Neural cell (in vitro differentiated cells): ENCODE results near the gene ADAM30. TPM values are rescaled to one million over a fixed set of nuclear protein-coding genes. Genes with fewer than 3 reads are reported as not detected.

ENCODE experiments used
- H2AFZ ChIP-seq: fragments of 200-600, 300-800 bp; sonication (generic), shearing (Covaris generic); 2 replicates; pipeline ENCODE4 v1.6.0; 2014; ENCODE audit warnings: low read depth, mild to moderate bottlenecking, antibody characterized with exemption, low read length, moderate library complexity
- H3F3A ChIP-seq: fragments of 200-600 bp; shearing (Covaris generic); 2 replicates; pipeline ENCODE4 v1.6.1; 2016; ENCODE audit warnings: mild to moderate bottlenecking, moderate library complexity, mixed read lengths, antibody characterized with exemption, low read length; ENCODE audit not compliant: insufficient read depth, poor library complexity, severe bottlenecking
- H3K27ac ChIP-seq: fragments of 200-600, 300-800 bp; sonication (generic), shearing (Covaris generic); 2 replicates; pipeline ENCODE4 v1.5.1; 2014; ENCODE audit warnings: mild to moderate bottlenecking, low read length, moderate library complexity
- H3K27me3 ChIP-seq: fragments of 300-800, 200-600 bp; sonication (generic), shearing (Covaris generic); 2 replicates; pipeline ENCODE4 v1.6.0; 2014; ENCODE audit warnings: mild to moderate bottlenecking, low read depth, low read length, moderate library complexity; ENCODE audit not compliant: insufficient read depth
- H3K36me3 ChIP-seq: fragments of 300-800, 200-600 bp; sonication (generic), shearing (Covaris generic); 2 replicates; pipeline ENCODE4 v1.5.1; 2014; ENCODE audit warnings: mild to moderate bottlenecking, antibody characterized with exemption, low read length, moderate library complexity; ENCODE audit not compliant: insufficient read depth
- H3K4me2 ChIP-seq: fragments of 300-800, 200-600 bp; sonication (generic), shearing (Covaris generic); 2 replicates; pipeline ENCODE4 v1.6.0; 2014; ENCODE audit warnings: mild to moderate bottlenecking, low read length
- H3K4me3 ChIP-seq: fragments of 300-800, 200-600 bp; sonication (generic), shearing (Covaris generic); 2 replicates; pipeline ENCODE4 v1.5.1; 2014; ENCODE audit warnings: mild to moderate bottlenecking, low read length, moderate library complexity
- H3K79me2 ChIP-seq: fragments of 200-600 bp; shearing (Covaris generic); replicated peaks from 2 replicates; pipeline ENCODE4 v1.6.0; 2014; ENCODE audit warnings: mild to moderate bottlenecking, low read length, moderate library complexity; ENCODE audit not compliant: insufficient read depth
- H3K9ac ChIP-seq: fragments of 300-800, 200-600 bp; sonication (generic), shearing (Covaris generic); 2 replicates; pipeline ENCODE4 v1.6.1; 2016; ENCODE audit warnings: mild to moderate bottlenecking, low read length, mixed read lengths
- H3K9me2 ChIP-seq: fragments of 200-600 bp; shearing (Covaris generic); 2 replicates; pipeline ENCODE4 v1.6.1; 2016; ENCODE audit warnings: mild to moderate bottlenecking, low read length, mixed read lengths; ENCODE audit not compliant: insufficient read depth
- H3K9me3 ChIP-seq: fragments of 200-600, 300-800 bp; sonication (generic), shearing (Covaris generic); 2 replicates; pipeline ENCODE4 v1.6.1; 2016; ENCODE audit warnings: mild to moderate bottlenecking, mixed run types, low read length, moderate library complexity, mixed read lengths
- H4K20me1 ChIP-seq: fragments of 200-600 bp; shearing (Covaris generic); 2 replicates; pipeline ENCODE4 v1.6.1; 2016; ENCODE audit warnings: mild to moderate bottlenecking, mixed run types; ENCODE audit not compliant: insufficient read depth
- EP300 ChIP-seq: fragments of 450-650 bp; conservative IDR thresholded peaks from 2 replicates; pipeline ENCODE4 v1.6.1; 2014; ENCODE audit warnings: antibody characterized with exemption, mild to moderate bottlenecking, moderate library complexity; ENCODE audit not compliant: poor library complexity, severe bottlenecking
- EZH2 ChIP-seq: fragments of 200-600, 300-800 bp; shearing (Covaris generic), sonication (generic); IDR thresholded peaks from 2 replicates; pipeline ENCODE4 v1.6.1; 2014; ENCODE audit warnings: antibody characterized with exemption, low read length, borderline replicate concordance, mild to moderate bottlenecking; ENCODE audit not compliant: insufficient read depth, poor library complexity, severe bottlenecking
- MXI1 ChIP-seq: fragments of 450-650 bp; conservative IDR thresholded peaks from 2 replicates; pipeline ENCODE4 v1.6.1; 2014; ENCODE audit warnings: antibody characterized with exemption, mild to moderate bottlenecking; ENCODE audit not compliant: poor library complexity, severe bottlenecking
- POLR2AphosphoS5 ChIP-seq: IDR thresholded peaks from 2 replicates; pipeline ENCODE4 v1.6.1; 2012
- RAD21 ChIP-seq: fragments of 450-650 bp; conservative IDR thresholded peaks from 2 replicates; pipeline ENCODE4 v1.6.1; 2014; ENCODE audit warnings: antibody characterized with exemption, mild to moderate bottlenecking, moderate library complexity
- SMC3 ChIP-seq: fragments of 450-650 bp; conservative IDR thresholded peaks from 2 replicates; pipeline ENCODE4 v1.6.1; 2014; ENCODE audit warnings: antibody characterized with exemption, mild to moderate bottlenecking, moderate library complexity; ENCODE audit not compliant: poor library complexity
- TAF1 ChIP-seq: IDR thresholded peaks from 2 replicates; pipeline ENCODE4 v1.6.1; 2012; ENCODE audit warnings: low read depth
- polyA plus RNA-seq: library from polyadenylated mRNA; depleted of rRNA; stranded (reverse); fragments of >200 nt; gene quantifications from 2 replicates; pipeline ENCODE4 v1.2.3, GENCODE V29; 2014
- TF ChIP-seq, protein P1 (sequence below): fragments of 450-650 bp; IDR thresholded peaks from 2 replicates; pipeline ENCODE4 v1.5.1; 2014; ENCODE audit warnings: antibody characterized with exemption, mild to moderate bottlenecking, moderate library complexity; ENCODE audit not compliant: poor library complexity, severe bottlenecking
- TF ChIP-seq, protein P2 (sequence below): IDR thresholded peaks from 2 replicates; pipeline ENCODE4 v1.6.1; 2012; ENCODE audit warnings: borderline replicate concordance

ADAM30 gene
- polyA plus RNA-seq, 1 donor from 2014 or later = not detected

- H3K27ac ChIP-seq = no peak overlapping the region
- H3K27me3 ChIP-seq = no peaks in the 10 kb centered on the region
- no peaks in the 10 kb centered on the region for H4K20me1 ChIP-seq
- H3K36me3 ChIP-seq = no peaks in the 10 kb centered on the region
- H3F3A ChIP-seq = no peaks in the 10 kb centered on the region
- no peak overlapping the region for H2AFZ ChIP-seq
- no peaks in the 10 kb centered on the region for H3K9me3 ChIP-seq
- no peaks in the 10 kb centered on the region for H3K9me2 ChIP-seq
- TF ChIP-seq, protein P1, sequence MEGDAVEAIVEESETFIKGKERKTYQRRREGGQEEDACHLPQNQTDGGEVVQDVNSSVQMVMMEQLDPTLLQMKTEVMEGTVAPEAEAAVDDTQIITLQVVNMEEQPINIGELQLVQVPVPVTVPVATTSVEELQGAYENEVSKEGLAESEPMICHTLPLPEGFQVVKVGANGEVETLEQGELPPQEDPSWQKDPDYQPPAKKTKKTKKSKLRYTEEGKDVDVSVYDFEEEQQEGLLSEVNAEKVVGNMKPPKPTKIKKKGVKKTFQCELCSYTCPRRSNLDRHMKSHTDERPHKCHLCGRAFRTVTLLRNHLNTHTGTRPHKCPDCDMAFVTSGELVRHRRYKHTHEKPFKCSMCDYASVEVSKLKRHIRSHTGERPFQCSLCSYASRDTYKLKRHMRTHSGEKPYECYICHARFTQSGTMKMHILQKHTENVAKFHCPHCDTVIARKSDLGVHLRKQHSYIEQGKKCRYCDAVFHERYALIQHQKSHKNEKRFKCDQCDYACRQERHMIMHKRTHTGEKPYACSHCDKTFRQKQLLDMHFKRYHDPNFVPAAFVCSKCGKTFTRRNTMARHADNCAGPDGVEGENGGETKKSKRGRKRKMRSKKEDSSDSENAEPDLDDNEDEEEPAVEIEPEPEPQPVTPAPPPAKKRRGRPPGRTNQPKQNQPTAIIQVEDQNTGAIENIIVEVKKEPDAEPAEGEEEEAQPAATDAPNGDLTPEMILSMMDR = no peak
- no peak for TF ChIP-seq EZH2
- no peak for TF ChIP-seq POLR2AphosphoS5
- TF ChIP-seq EP300 = no peak
- TF ChIP-seq TAF1 = no peak
- H3K9ac ChIP-seq = no peak overlapping the region
- no peak overlapping the region for H3K4me2 ChIP-seq
- H3K4me3 ChIP-seq = no peak overlapping the region
- H3K79me2 ChIP-seq = no peaks in the 10 kb centered on the region
Observed at GRCh38 chr1:119866451-119866850, 29.9 kb downstream of the ADAM30 start.

DNA sequence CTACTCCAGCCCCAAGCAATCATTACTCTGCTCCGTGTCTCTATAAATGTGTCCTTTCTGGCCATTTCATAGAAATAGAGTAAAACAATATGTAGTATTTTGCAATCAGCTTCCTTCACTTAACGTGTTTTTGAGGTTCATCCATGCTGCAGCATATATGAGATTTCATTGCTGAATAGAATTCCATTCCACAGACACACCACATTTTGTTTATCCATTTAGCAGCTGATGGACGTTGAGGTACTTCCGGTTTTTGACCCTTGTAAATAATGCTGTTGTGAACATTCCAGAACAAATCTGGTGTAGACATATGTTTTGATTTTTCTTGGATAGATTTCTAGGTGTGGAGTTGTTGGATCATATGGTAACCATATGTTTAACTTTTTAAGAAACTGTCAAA is 30.7 kb downstream of the ADAM30 start:
- Histone ChIP-seq H2AFZ (no peak overlapping the region), H3K36me3 (no peaks in the 10 kb centered on the region), H3K27me3 (no peaks in the 10 kb centered on the region), H3K79me2 (no peaks in the 10 kb centered on the region), H3F3A (no peaks in the 10 kb centered on the region), H3K27ac (no peak overlapping the region), H3K4me2 (no peak overlapping the region), H3K4me3 (no peak overlapping the region), H4K20me1 (no peaks in the 10 kb centered on the region), H3K9me3 (no peaks in the 10 kb centered on the region), H3K9ac (no peak overlapping the region), H3K9me2 (no peaks in the 10 kb centered on the region)
- TF ChIP-seq POLR2AphosphoS5 = no peak
- TF ChIP-seq, protein P2, sequence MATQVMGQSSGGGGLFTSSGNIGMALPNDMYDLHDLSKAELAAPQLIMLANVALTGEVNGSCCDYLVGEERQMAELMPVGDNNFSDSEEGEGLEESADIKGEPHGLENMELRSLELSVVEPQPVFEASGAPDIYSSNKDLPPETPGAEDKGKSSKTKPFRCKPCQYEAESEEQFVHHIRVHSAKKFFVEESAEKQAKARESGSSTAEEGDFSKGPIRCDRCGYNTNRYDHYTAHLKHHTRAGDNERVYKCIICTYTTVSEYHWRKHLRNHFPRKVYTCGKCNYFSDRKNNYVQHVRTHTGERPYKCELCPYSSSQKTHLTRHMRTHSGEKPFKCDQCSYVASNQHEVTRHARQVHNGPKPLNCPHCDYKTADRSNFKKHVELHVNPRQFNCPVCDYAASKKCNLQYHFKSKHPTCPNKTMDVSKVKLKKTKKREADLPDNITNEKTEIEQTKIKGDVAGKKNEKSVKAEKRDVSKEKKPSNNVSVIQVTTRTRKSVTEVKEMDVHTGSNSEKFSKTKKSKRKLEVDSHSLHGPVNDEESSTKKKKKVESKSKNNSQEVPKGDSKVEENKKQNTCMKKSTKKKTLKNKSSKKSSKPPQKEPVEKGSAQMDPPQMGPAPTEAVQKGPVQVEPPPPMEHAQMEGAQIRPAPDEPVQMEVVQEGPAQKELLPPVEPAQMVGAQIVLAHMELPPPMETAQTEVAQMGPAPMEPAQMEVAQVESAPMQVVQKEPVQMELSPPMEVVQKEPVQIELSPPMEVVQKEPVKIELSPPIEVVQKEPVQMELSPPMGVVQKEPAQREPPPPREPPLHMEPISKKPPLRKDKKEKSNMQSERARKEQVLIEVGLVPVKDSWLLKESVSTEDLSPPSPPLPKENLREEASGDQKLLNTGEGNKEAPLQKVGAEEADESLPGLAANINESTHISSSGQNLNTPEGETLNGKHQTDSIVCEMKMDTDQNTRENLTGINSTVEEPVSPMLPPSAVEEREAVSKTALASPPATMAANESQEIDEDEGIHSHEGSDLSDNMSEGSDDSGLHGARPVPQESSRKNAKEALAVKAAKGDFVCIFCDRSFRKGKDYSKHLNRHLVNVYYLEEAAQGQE = no peak
- no peak for TF ChIP-seq SMC3

DNA sequence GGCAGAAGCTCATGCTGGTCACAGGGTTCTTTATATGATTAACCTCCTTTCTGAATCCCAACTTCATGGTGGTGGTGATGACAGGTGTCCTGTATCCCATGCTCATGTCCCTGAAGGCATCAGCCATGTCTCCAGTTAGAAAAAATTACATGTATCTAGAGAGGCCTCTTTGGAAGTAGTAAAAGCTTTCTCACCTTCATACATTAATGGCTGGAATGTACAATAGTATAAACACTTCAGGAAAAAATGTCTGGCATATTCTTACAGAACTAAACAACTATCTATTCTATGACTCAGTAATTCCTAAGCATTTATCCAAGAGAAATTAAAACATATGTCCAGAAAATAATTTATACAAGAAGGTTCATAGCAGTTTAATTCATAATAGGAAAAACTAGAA is 34.0 kb downstream of the ADAM30 start:
- H3K79me2 ChIP-seq = no peaks in the 10 kb centered on the region

More for the DNA sequence above, 34.0 kb downstream of the ADAM30 start:
- TF ChIP-seq TAF1 = no peak
- no peak for TF ChIP-seq RAD21
- TF ChIP-seq, protein P1 = no peak
- TF ChIP-seq MXI1 = no peak
- no peak for TF ChIP-seq POLR2AphosphoS5
- TF ChIP-seq SMC3 = no peak
- Histone ChIP-seq H4K20me1 (no peaks in the 10 kb centered on the region), H3K9ac (no peak overlapping the region), H3K9me3 (no peaks in the 10 kb centered on the region), H3K9me2 (no peaks in the 10 kb centered on the region), H3K27me3 (no peaks in the 10 kb centered on the region), H3K36me3 (no peaks in the 10 kb centered on the region), H3F3A (no peaks in the 10 kb centered on the region), H3K4me3 (no peak overlapping the region), H3K27ac (no peak overlapping the region), H2AFZ (no peak overlapping the region), H3K4me2 (no peak overlapping the region)
